Measurements from ENCODE around the gene TMEM214. TPM values are rescaled to one million over a fixed set of nuclear protein-coding genes. Genes with fewer than 3 reads are reported as not detected.

The TMEM214 gene
- total RNA-seq, 2 donors from 2014 or later, result 76.6 to 121 TPM

- H3K36me3 ChIP-seq, result no peaks in the 10 kb centered on the region
- H3K9ac ChIP-seq (ENCODE audit: low read depth in 2 of 2, low read length in 2 of 2), result no peak overlapping the region
- DNase-seq, result no peak
- intact Hi-C loops (cut with DNase I), result no loop called here
- H3K27me3 ChIP-seq, result no peaks in the 10 kb centered on the region
- no peak overlapping the region for H3K4me3 ChIP-seq
- peaks cover 7% of the 10 kb centered on the region for H3K4me1 ChIP-seq
- no peaks in the 10 kb centered on the region for H3K9me3 ChIP-seq
- H3K27ac ChIP-seq, result no peak overlapping the region
- no peak for TF ChIP-seq CTCF (IDR thresholded peaks at IDR 0.05)
Measured at GRCh38 chr2:27054721-27055120, 22.0 kb downstream of the TMEM214 start.

- Histone ChIP-seq H3K36me3 (no peaks in the 10 kb centered on the region), H3K27me3 (no peaks in the 10 kb centered on the region)
Measured at GRCh38 chr2:27057184-27057583, 24.4 kb downstream of the TMEM214 start.

GRCh38 chr2:27058210-27058609 lies 25.4 kb downstream of the TMEM214 start:
- H3K36me3 ChIP-seq, result no peaks in the 10 kb centered on the region
- no peak overlapping the region for H3K4me3 ChIP-seq
- intact Hi-C loops (cut with DNase I), result no loop called here
- H3K9me3 ChIP-seq, result no peaks in the 10 kb centered on the region
- no peaks in the 10 kb centered on the region for H3K27me3 ChIP-seq
- H3K4me1 ChIP-seq, result no peaks in the 10 kb centered on the region
- no peak for TF ChIP-seq CTCF (IDR thresholded peaks at IDR 0.05)
- no peak overlapping the region for H3K9ac ChIP-seq (ENCODE audit: low read depth in 2 of 2, low read length in 2 of 2)
- DNase-seq, result no peak
- H3K27ac ChIP-seq, result no peak overlapping the region

More at GRCh38 chr2:27057184-27057583, 24.4 kb downstream of the TMEM214 start:
- TF ChIP-seq CTCF (IDR thresholded peaks at IDR 0.05), result no peak
- peaks cover 4% of the 10 kb centered on the region for H3K4me1 ChIP-seq
- no peak overlapping the region for H3K4me3 ChIP-seq
- no peak overlapping the region for H3K9ac ChIP-seq (ENCODE audit: low read depth in 2 of 2, low read length in 2 of 2)
- no peak overlapping the region for H3K27ac ChIP-seq
- no peak for DNase-seq
- H3K9me3 ChIP-seq, result no peaks in the 10 kb centered on the region
- intact Hi-C loops (cut with DNase I), result no loop called here

- TF ChIP-seq CTCF (IDR thresholded peaks at IDR 0.05), result no peak
- Histone ChIP-seq H3K4me1 (no peaks in the 10 kb centered on the region), H3K27me3 (no peaks in the 10 kb centered on the region), H3K4me3 (no peak overlapping the region), H3K9ac (ENCODE audit: low read depth in 2 of 2, low read length in 2 of 2) (no peak overlapping the region), H3K36me3 (no peaks in the 10 kb centered on the region), H3K27ac (no peak overlapping the region), H3K9me3 (no peaks in the 10 kb centered on the region)
- intact Hi-C loops (cut with DNase I), result no loop called here
- DNase-seq, result no peak
Measured at GRCh38 chr2:27059141-27059820, 26.5 kb downstream of the TMEM214 start.

GRCh38 chr2:27060323-27060722 lies 27.6 kb downstream of the TMEM214 start:
- H3K9me3 ChIP-seq, result no peaks in the 10 kb centered on the region
- intact Hi-C loops (cut with DNase I), result no loop called here
- no peaks in the 10 kb centered on the region for H3K27me3 ChIP-seq
- no peaks in the 10 kb centered on the region for H3K4me1 ChIP-seq
- H3K27ac ChIP-seq, result no peak overlapping the region
- no peak overlapping the region for H3K9ac ChIP-seq (ENCODE audit: low read depth in 2 of 2, low read length in 2 of 2)
- no peak overlapping the region for H3K4me3 ChIP-seq
- H3K36me3 ChIP-seq, result no peaks in the 10 kb centered on the region
- no peak for DNase-seq
- no peak for TF ChIP-seq CTCF (IDR thresholded peaks at IDR 0.05)
